Measurements from ENCODE around the gene PLD5.

PLD5 gene

GRCh38 chr1:242524571-242525359 lies at the start of gene PLD5:
TSS of gene PLD5 (minus strand) at chr1:242524697.
- peaks cover 9% of the 10 kb centered on the region for H3K4me1 Mint-ChIP-seq (ENCODE audit: low read depth)
- H3K27ac Mint-ChIP-seq: no peak within 1 kb of the TSS
- H3K4me3 Mint-ChIP-seq: peak within 1 kb of the TSS; percentile 60
- H3K36me3 Mint-ChIP-seq (ENCODE audit: low read depth): no peaks in the 10 kb centered on the region
- H3K9me3 Mint-ChIP-seq: no peaks in the 10 kb centered on the region
- peaks cover 69% of the 10 kb centered on the region for H3K27me3 Mint-ChIP-seq

- Mint-ChIP-seq H3K4me1 (ENCODE audit: low read depth) (no peaks in the 10 kb centered on the region), H3K27ac (no peak overlapping the region), H3K9me3 (peaks cover 9% of the 10 kb centered on the region), H3K27me3 (no peaks in the 10 kb centered on the region), H3K36me3 (ENCODE audit: low read depth) (no peaks in the 10 kb centered on the region), H3K4me3 (no peak overlapping the region)
Observed at GRCh38 chr1:242569867-242570266, 45.4 kb upstream of the PLD5 start.

GRCh38 chr1:242568666-242569065 lies 44.2 kb upstream of the PLD5 start:
- no peaks in the 10 kb centered on the region for H3K27me3 Mint-ChIP-seq
- H3K9me3 Mint-ChIP-seq: peaks cover 9% of the 10 kb centered on the region
- H3K4me3 Mint-ChIP-seq: no peak overlapping the region
- no peak overlapping the region for H3K27ac Mint-ChIP-seq
- H3K4me1 Mint-ChIP-seq (ENCODE audit: low read depth): no peaks in the 10 kb centered on the region
- no peaks in the 10 kb centered on the region for H3K36me3 Mint-ChIP-seq (ENCODE audit: low read depth)

- H3K4me3 Mint-ChIP-seq: no peak overlapping the region
- no peak overlapping the region for H3K27ac Mint-ChIP-seq
- H3K4me1 Mint-ChIP-seq (ENCODE audit: low read depth): no peaks in the 10 kb centered on the region
- H3K36me3 Mint-ChIP-seq (ENCODE audit: low read depth): no peaks in the 10 kb centered on the region
- no peaks in the 10 kb centered on the region for H3K27me3 Mint-ChIP-seq
- H3K9me3 Mint-ChIP-seq: peaks cover 9% of the 10 kb centered on the region
Observed at GRCh38 chr1:242567596-242567995, 43.1 kb upstream of the PLD5 start.

- no peak overlapping the region for H3K4me3 Mint-ChIP-seq
- H3K36me3 Mint-ChIP-seq (ENCODE audit: low read depth): no peaks in the 10 kb centered on the region
- H3K27ac Mint-ChIP-seq: no peak overlapping the region
- H3K27me3 Mint-ChIP-seq: peaks cover 11% of the 10 kb centered on the region
- H3K9me3 Mint-ChIP-seq: no peaks in the 10 kb centered on the region
- no peaks in the 10 kb centered on the region for H3K4me1 Mint-ChIP-seq (ENCODE audit: low read depth)
Observed at GRCh38 chr1:242556759-242557158, 32.3 kb upstream of the PLD5 start.

GRCh38 chr1:242556276-242556675 lies 31.8 kb upstream of the PLD5 start:
- Mint-ChIP-seq H3K27ac (no peak overlapping the region), H3K4me1 (ENCODE audit: low read depth) (no peaks in the 10 kb centered on the region)

GRCh38 chr1:242554577-242554976 lies 30.1 kb upstream of the PLD5 start:
- no peak overlapping the region for H3K27ac Mint-ChIP-seq
- no peaks in the 10 kb centered on the region for H3K4me1 Mint-ChIP-seq (ENCODE audit: low read depth)
- H3K9me3 Mint-ChIP-seq: no peaks in the 10 kb centered on the region
- H3K4me3 Mint-ChIP-seq: no peak overlapping the region
- H3K27me3 Mint-ChIP-seq: peaks cover 11% of the 10 kb centered on the region
- no peaks in the 10 kb centered on the region for H3K36me3 Mint-ChIP-seq (ENCODE audit: low read depth)

More at GRCh38 chr1:242556276-242556675, 31.8 kb upstream of the PLD5 start:
- H3K9me3 Mint-ChIP-seq: no peaks in the 10 kb centered on the region
- peaks cover 11% of the 10 kb centered on the region for H3K27me3 Mint-ChIP-seq
- H3K36me3 Mint-ChIP-seq (ENCODE audit: low read depth): no peaks in the 10 kb centered on the region
- H3K4me3 Mint-ChIP-seq: no peak overlapping the region

GRCh38 chr1:242546849-242547729 lies 22.6 kb upstream of the PLD5 start:
- H3K36me3 Mint-ChIP-seq (ENCODE audit: low read depth): no peaks in the 10 kb centered on the region
- H3K27me3 Mint-ChIP-seq: peaks cover 7% of the 10 kb centered on the region
- no peaks in the 10 kb centered on the region for H3K9me3 Mint-ChIP-seq
- no peaks in the 10 kb centered on the region for H3K4me1 Mint-ChIP-seq (ENCODE audit: low read depth)
- no peak overlapping the region for H3K27ac Mint-ChIP-seq
- H3K4me3 Mint-ChIP-seq: no peak overlapping the region

- no peaks in the 10 kb centered on the region for H3K9me3 Mint-ChIP-seq
- peaks cover 7% of the 10 kb centered on the region for H3K27me3 Mint-ChIP-seq
- H3K4me3 Mint-ChIP-seq: no peak overlapping the region
- no peak overlapping the region for H3K27ac Mint-ChIP-seq
- no peaks in the 10 kb centered on the region for H3K4me1 Mint-ChIP-seq (ENCODE audit: low read depth)
- H3K36me3 Mint-ChIP-seq (ENCODE audit: low read depth): no peaks in the 10 kb centered on the region
Observed at GRCh38 chr1:242546441-242546840, 21.9 kb upstream of the PLD5 start.

- Mint-ChIP-seq H3K27ac (no peak overlapping the region), H3K4me1 (ENCODE audit: low read depth) (no peaks in the 10 kb centered on the region), H3K9me3 (no peaks in the 10 kb centered on the region), H3K4me3 (no peak overlapping the region), H3K36me3 (ENCODE audit: low read depth) (no peaks in the 10 kb centered on the region), H3K27me3 (peaks cover 7% of the 10 kb centered on the region)
Observed at GRCh38 chr1:242544071-242544470, 19.6 kb upstream of the PLD5 start.

- H3K27ac Mint-ChIP-seq: no peak overlapping the region
- no peak overlapping the region for H3K4me3 Mint-ChIP-seq
- H3K4me1 Mint-ChIP-seq (ENCODE audit: low read depth): no peaks in the 10 kb centered on the region
- H3K36me3 Mint-ChIP-seq (ENCODE audit: low read depth): no peaks in the 10 kb centered on the region
- no peaks in the 10 kb centered on the region for H3K9me3 Mint-ChIP-seq
- peaks cover 7% of the 10 kb centered on the region for H3K27me3 Mint-ChIP-seq
Observed at GRCh38 chr1:242542271-242542670, 17.8 kb upstream of the PLD5 start.

- H3K27me3 Mint-ChIP-seq: peaks cover under 1% of the 10 kb centered on the region
- no peaks in the 10 kb centered on the region for H3K4me1 Mint-ChIP-seq (ENCODE audit: low read depth)
- H3K36me3 Mint-ChIP-seq (ENCODE audit: low read depth): no peaks in the 10 kb centered on the region
- no peak overlapping the region for H3K27ac Mint-ChIP-seq
- H3K9me3 Mint-ChIP-seq: no peaks in the 10 kb centered on the region
- no peak overlapping the region for H3K4me3 Mint-ChIP-seq
Observed at GRCh38 chr1:242535986-242536385, 11.5 kb upstream of the PLD5 start.

GRCh38 chr1:242534753-242535152 lies 10.3 kb upstream of the PLD5 start:
- Mint-ChIP-seq H3K36me3 (ENCODE audit: low read depth) (no peaks in the 10 kb centered on the region), H3K4me1 (ENCODE audit: low read depth) (no peaks in the 10 kb centered on the region), H3K27ac (no peak overlapping the region), H3K9me3 (no peaks in the 10 kb centered on the region), H3K27me3 (peaks cover 4% of the 10 kb centered on the region), H3K4me3 (no peak overlapping the region)

GRCh38 chr1:242530761-242531160 lies 6.3 kb upstream of the PLD5 start:
- peaks cover 28% of the 10 kb centered on the region for H3K27me3 Mint-ChIP-seq
- no peak overlapping the region for H3K4me3 Mint-ChIP-seq
- no peak overlapping the region for H3K27ac Mint-ChIP-seq
- no peaks in the 10 kb centered on the region for H3K9me3 Mint-ChIP-seq
- peaks cover under 1% of the 10 kb centered on the region for H3K4me1 Mint-ChIP-seq (ENCODE audit: low read depth)
- H3K36me3 Mint-ChIP-seq (ENCODE audit: low read depth): no peaks in the 10 kb centered on the region

GRCh38 chr1:242525769-242526168 lies 1.3 kb upstream of the PLD5 start:
- Mint-ChIP-seq H3K4me1 (ENCODE audit: low read depth) (peaks cover 9% of the 10 kb centered on the region), H3K36me3 (ENCODE audit: low read depth) (no peaks in the 10 kb centered on the region), H3K9me3 (no peaks in the 10 kb centered on the region), H3K27me3 (peaks cover 61% of the 10 kb centered on the region), H3K27ac (no peak overlapping the region), H3K4me3 (no peak overlapping the region)
